Measurements from ENCODE around the gene FAF1.

Gene FAF1

DNA sequence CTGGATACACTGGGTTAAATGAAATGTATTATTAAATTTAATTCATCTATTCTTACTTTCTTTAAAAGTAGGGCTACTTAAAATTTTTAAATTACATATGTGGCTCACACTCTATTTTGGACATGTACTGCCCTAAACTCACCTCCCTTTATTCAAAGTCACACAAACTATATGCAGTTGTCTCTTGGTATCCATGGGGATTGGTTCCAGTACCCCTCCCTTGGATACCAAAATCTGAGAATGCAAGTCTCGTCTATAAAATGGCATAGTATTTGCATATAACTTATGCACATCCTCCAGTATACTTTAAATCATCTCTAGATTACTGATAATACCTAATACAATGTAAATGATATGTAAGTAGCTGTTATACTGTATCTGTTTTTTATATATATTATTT, 57.6 kb downstream of the FAF1 start:
- H3K27ac ChIP-seq (ENCODE audit: extremely low read depth, low read depth, low read length), result no peak overlapping the region
- ChIA-PET CTCF (no interaction called here), POLR2A (no interaction called here)
- no peaks in the 10 kb centered on the region for H3K4me1 ChIP-seq (ENCODE audit: control insufficient read depth, insufficient read depth, low read length)
- no peaks in the 10 kb centered on the region for H3K36me3 ChIP-seq (ENCODE audit: control insufficient read depth in 2 of 2, insufficient read depth in 1 of 2, low read length in 2 of 2)
- TF ChIP-seq, protein P1, sequence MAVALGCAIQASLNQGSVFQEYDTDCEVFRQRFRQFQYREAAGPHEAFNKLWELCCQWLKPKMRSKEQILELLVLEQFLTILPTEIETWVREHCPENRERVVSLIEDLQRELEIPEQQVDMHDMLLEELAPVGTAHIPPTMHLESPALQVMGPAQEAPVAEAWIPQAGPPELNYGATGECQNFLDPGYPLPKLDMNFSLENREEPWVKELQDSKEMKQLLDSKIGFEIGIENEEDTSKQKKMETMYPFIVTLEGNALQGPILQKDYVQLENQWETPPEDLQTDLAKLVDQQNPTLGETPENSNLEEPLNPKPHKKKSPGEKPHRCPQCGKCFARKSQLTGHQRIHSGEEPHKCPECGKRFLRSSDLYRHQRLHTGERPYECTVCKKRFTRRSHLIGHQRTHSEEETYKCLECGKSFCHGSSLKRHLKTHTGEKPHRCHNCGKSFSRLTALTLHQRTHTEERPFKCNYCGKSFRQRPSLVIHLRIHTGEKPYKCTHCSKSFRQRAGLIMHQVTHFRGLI (tag by site-specific recombination; IDR thresholded peaks at IDR 0.05), result no peak
- H3K9me3 ChIP-seq (ENCODE audit: control insufficient read depth, insufficient read depth, low read depth, low read length), result no peaks in the 10 kb centered on the region
- H3K4me3 ChIP-seq (ENCODE audit: low read depth, low read length), result no peak overlapping the region

DNA sequence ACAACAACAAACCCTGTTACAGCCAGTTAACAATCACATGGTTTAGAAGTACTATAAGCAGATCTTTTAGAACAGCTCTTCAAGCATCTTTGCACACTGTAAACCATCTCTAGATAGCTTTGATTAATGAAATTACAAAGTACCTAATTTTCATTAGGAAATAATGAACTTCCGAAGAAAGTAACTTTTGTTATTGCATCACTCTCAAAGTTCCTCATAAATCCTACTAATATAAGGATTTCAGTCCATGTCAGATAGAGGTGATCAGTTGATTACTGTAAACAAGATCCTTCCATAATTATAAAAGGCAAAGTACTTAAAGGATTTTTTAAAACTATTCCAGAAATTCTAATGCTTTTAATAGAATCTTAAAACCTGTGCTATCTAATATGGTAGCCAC, 58.2 kb downstream of the FAF1 start:
- H3K36me3 ChIP-seq (ENCODE audit: control insufficient read depth in 2 of 2, insufficient read depth in 1 of 2, low read length in 2 of 2), result no peaks in the 10 kb centered on the region
- CTCF ChIA-PET, result interaction anchor here (0.6 kb wide), 1 partner anchor 29 kb away, joined by 3 read pairs; no protein-coding TSS in a partner anchor
- no peaks in the 10 kb centered on the region for H3K9me3 ChIP-seq (ENCODE audit: control insufficient read depth, insufficient read depth, low read depth, low read length)
- no peaks in the 10 kb centered on the region for H3K4me1 ChIP-seq (ENCODE audit: control insufficient read depth, insufficient read depth, low read length)
- POLR2A ChIA-PET, result no interaction called here
- no peak overlapping the region for H3K4me3 ChIP-seq (ENCODE audit: low read depth, low read length)
- no peak overlapping the region for H3K27ac ChIP-seq (ENCODE audit: extremely low read depth, low read depth, low read length)
- TF ChIP-seq, protein P2, sequence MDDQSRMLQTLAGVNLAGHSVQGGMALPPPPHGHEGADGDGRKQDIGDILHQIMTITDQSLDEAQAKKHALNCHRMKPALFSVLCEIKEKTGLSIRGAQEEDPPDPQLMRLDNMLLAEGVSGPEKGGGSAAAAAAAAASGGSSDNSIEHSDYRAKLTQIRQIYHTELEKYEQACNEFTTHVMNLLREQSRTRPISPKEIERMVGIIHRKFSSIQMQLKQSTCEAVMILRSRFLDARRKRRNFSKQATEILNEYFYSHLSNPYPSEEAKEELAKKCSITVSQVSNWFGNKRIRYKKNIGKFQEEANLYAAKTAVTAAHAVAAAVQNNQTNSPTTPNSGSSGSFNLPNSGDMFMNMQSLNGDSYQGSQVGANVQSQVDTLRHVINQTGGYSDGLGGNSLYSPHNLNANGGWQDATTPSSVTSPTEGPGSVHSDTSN (CRISPR knock-in tag; IDR thresholded peaks at IDR 0.05), result no peak
- TF ChIP-seq, protein P3, sequence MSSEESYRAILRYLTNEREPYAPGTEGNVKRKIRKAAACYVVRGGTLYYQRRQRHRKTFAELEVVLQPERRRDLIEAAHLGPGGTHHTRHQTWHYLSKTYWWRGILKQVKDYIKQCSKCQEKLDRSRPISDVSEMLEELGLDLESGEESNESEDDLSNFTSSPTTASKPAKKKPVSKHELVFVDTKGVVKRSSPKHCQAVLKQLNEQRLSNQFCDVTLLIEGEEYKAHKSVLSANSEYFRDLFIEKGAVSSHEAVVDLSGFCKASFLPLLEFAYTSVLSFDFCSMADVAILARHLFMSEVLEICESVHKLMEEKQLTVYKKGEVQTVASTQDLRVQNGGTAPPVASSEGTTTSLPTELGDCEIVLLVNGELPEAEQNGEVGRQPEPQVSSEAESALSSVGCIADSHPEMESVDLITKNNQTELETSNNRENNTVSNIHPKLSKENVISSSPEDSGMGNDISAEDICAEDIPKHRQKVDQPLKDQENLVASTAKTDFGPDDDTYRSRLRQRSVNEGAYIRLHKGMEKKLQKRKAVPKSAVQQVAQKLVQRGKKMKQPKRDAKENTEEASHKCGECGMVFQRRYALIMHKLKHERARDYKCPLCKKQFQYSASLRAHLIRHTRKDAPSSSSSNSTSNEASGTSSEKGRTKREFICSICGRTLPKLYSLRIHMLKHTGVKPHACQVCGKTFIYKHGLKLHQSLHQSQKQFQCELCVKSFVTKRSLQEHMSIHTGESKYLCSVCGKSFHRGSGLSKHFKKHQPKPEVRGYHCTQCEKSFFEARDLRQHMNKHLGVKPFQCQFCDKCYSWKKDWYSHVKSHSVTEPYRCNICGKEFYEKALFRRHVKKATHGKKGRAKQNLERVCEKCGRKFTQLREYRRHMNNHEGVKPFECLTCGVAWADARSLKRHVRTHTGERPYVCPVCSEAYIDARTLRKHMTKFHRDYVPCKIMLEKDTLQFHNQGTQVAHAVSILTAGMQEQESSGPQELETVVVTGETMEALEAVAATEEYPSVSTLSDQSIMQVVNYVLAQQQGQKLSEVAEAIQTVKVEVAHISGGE (tag by site-specific recombination; conservative IDR thresholded peaks at IDR 0.05; ENCODE audit: low read depth), result no peak
- TF ChIP-seq ZNF341 (tag by site-specific recombination; IDR thresholded peaks at IDR 0.05; ENCODE audit: low read depth) (no peak), GLI4 (tag by site-specific recombination; IDR thresholded peaks at IDR 0.05) (no peak), ZNF585B (tag by site-specific recombination; IDR thresholded peaks at IDR 0.05) (no peak), ZNF785 (tag by site-specific recombination; IDR thresholded peaks at IDR 0.05) (no peak), ZBTB7A (tag by site-specific recombination; IDR thresholded peaks at IDR 0.05; ENCODE audit: low read depth) (no peak)
- TF ChIP-seq, protein P4, sequence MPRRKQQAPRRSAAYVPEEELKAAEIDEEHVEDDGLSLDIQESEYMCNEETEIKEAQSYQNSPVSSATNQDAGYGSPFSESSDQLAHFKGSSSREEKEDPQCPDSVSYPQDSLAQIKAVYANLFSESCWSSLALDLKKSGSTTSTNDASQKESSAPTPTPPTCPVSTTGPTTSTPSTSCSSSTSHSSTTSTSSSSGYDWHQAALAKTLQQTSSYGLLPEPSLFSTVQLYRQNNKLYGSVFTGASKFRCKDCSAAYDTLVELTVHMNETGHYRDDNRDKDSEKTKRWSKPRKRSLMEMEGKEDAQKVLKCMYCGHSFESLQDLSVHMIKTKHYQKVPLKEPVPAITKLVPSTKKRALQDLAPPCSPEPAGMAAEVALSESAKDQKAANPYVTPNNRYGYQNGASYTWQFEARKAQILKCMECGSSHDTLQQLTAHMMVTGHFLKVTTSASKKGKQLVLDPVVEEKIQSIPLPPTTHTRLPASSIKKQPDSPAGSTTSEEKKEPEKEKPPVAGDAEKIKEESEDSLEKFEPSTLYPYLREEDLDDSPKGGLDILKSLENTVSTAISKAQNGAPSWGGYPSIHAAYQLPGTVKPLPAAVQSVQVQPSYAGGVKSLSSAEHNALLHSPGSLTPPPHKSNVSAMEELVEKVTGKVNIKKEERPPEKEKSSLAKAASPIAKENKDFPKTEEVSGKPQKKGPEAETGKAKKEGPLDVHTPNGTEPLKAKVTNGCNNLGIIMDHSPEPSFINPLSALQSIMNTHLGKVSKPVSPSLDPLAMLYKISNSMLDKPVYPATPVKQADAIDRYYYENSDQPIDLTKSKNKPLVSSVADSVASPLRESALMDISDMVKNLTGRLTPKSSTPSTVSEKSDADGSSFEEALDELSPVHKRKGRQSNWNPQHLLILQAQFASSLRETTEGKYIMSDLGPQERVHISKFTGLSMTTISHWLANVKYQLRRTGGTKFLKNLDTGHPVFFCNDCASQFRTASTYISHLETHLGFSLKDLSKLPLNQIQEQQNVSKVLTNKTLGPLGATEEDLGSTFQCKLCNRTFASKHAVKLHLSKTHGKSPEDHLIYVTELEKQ (tag by site-specific recombination; IDR thresholded peaks at IDR 0.05; ENCODE audit: borderline replicate concordance), result no peak

DNA sequence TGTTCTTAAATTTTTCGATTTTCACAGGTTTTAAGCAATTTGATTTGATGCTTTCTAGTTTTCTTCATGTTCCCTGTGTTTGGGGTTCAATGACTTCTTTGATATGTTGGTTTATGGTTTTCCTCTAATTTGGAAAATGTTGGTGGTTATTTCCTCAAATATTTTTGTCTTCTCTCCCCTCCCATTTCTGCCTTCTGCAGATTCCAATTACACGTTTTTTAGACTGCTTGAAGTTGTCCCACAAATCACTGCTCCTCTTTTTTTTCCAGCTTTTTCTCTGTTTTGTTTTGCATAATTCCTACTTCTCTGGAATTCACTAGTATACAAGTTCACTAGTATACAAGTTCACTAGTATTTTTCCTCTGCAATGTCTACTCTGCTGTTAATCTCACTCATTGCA, 61.3 kb downstream of the FAF1 start:
- Histone ChIP-seq H3K4me1 (ENCODE audit: control insufficient read depth, insufficient read depth, low read length) (no peaks in the 10 kb centered on the region), H3K27ac (ENCODE audit: extremely low read depth, low read depth, low read length) (no peak overlapping the region), H3K9me3 (ENCODE audit: control insufficient read depth, insufficient read depth, low read depth, low read length) (no peaks in the 10 kb centered on the region), H3K4me3 (ENCODE audit: low read depth, low read length) (no peak overlapping the region), H3K36me3 (ENCODE audit: control insufficient read depth in 2 of 2, insufficient read depth in 1 of 2, low read length in 2 of 2) (no peaks in the 10 kb centered on the region)
- no peak for TF ChIP-seq KLF8 (tag by site-specific recombination; IDR thresholded peaks at IDR 0.05)
- TF ChIP-seq ZNF677 (tag by site-specific recombination; IDR thresholded peaks at IDR 0.05), result 0 out of 2 replicates have a peak, but pooled peaks have one; percentile 68
- TF ChIP-seq, protein P5, sequence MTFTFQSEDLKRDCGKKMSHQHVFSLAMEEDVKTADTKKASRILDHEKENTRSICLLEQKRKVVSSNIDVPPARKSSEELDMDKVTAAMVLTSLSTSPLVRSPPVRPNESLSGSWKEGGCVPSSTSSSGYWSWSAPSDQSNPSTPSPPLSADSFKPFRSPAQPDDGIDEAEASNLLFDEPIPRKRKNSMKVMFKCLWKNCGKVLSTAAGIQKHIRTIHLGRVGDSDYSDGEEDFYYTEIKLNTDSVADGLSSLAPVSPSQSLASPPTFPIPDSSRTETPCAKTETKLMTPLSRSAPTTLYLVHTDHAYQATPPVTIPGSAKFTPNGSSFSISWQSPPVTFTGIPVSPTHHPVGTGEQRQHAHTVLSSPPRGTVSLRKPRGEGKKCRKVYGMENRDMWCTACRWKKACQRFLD (tag by site-specific recombination; IDR thresholded peaks at IDR 0.05), result no peak
- no peak for TF ChIP-seq ZNF792 (tag by site-specific recombination; IDR thresholded peaks at IDR 0.05)
- no peak for TF ChIP-seq GLIS2 (tag by site-specific recombination; IDR thresholded peaks at IDR 0.05)
- no peak for TF ChIP-seq ZNF202 (tag by site-specific recombination; IDR thresholded peaks at IDR 0.05; ENCODE audit: borderline replicate concordance)
- TF ChIP-seq GLI4 (tag by site-specific recombination; IDR thresholded peaks at IDR 0.05), result no peak
- ChIA-PET CTCF (interaction anchor here (0.6 to 0.9 kb wide), 2 partner anchors 26 to 167 kb away, joined by 6 read pairs; no protein-coding TSS in a partner anchor), POLR2A (no interaction called here)

All from HEK293 (cell line).